ENCODE results near the gene FRS3.
"Not testable (repeated sequence)": the region's sequence is repeated elsewhere in the genome, so short reads cannot be mapped to it uniquely, and the experiment has no call there.

The FRS3 gene

GRCh38 chr6:41769376-41769775, 10.3 kb downstream of the FRS3 start:
- H3K4me1 ChIP-seq (ENCODE audit: insufficient read depth, low read length, poor library complexity, severe bottlenecking): peaks cover 34% of the 10 kb centered on the region
- H3F3A ChIP-seq (ENCODE audit: low read depth): no peaks in the 10 kb centered on the region
- peak overlapping the region; percentile 61 for H3K4me2 ChIP-seq (ENCODE audit: low read depth, low read length, poor library complexity, severe bottlenecking)
- H4K20me1 ChIP-seq (ENCODE audit: insufficient read depth, low read length, poor library complexity, severe bottlenecking): no peaks in the 10 kb centered on the region
- no peak overlapping the region for H2AFZ ChIP-seq (ENCODE audit: low read length)
- no peaks in the 10 kb centered on the region for H3K9me2 ChIP-seq (replicated peaks; ENCODE audit: low read depth, low read length)
- H3K27me3 ChIP-seq (ENCODE audit: insufficient read depth, low read length, poor library complexity, severe bottlenecking): no peaks in the 10 kb centered on the region
- TF ChIP-seq EZH2phosphoT487 (IDR thresholded peaks at IDR 0.05; ENCODE audit: borderline replicate concordance) (no peak), CTCF (conservative IDR thresholded peaks at IDR 0.05; ENCODE audit: low read length) (no peak)
- H3K9ac ChIP-seq (ENCODE audit: low read depth, low read length, poor library complexity, severe bottlenecking): peak overlapping the region; percentile 63
- H3K9me3 ChIP-seq (ENCODE audit: insufficient read depth, low read depth, low read length): no peaks in the 10 kb centered on the region
- peaks cover 13% of the 10 kb centered on the region; the same call in 1 of the 2 replicates for H3K36me3 ChIP-seq (ENCODE audit: insufficient read depth, low read length)
- no peaks in the 10 kb centered on the region for H3K79me2 ChIP-seq (ENCODE audit: insufficient read depth, low read length)
- peak overlapping the region; percentile 30 for H3K4me3 ChIP-seq (ENCODE audit: low read length, poor library complexity, severe bottlenecking)

DNA sequence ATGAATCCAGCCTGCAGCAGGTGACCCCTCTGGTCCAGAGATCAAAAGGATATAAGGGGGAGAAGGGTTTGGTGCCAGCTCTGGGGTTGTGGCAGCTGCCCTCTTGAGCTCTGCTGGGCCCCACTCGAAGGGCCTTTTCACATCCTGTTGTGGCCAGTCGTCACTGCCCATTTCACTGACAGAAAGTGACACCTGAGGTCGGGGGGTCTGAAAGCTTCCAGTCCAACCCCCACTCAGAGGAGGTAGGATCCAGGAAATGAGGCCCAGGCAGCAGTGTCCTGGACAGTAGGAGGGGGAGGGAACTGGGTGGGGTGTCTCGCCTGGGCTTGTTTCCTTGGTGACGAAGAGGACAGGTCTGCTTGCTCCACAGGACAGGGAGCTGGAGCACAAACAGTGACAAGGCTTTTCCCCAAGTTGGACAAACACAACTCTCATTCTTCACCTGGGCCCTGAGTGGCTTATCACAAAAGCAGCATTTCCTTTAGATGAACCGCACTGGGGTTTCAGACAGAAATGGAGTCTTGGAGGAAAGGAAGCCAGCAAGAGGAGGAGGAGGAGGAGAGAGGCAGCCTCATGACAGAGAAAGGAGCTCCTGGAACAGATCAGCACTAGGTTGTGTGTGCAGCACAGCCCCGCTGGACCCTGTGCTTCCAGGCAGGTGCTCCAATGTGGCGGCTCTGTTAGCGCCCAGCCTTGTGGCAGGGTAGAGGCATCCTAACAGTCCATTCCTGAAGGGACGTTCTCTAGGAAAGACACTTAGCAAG, 11.0 kb downstream of the FRS3 start:
- peak overlapping the region; percentile 61 for H3K4me2 ChIP-seq (ENCODE audit: low read depth, low read length, poor library complexity, severe bottlenecking)
- no peak for TF ChIP-seq EZH2phosphoT487 (IDR thresholded peaks at IDR 0.05; ENCODE audit: borderline replicate concordance)
- TF ChIP-seq CTCF (conservative IDR thresholded peaks at IDR 0.05; ENCODE audit: low read length): no peak
- H2AFZ ChIP-seq (ENCODE audit: low read length): no peak overlapping the region
- peak overlapping the region; percentile 63 for H3K9ac ChIP-seq (ENCODE audit: low read depth, low read length, poor library complexity, severe bottlenecking)
- peak overlapping the region; percentile 30 for H3K4me3 ChIP-seq (ENCODE audit: low read length, poor library complexity, severe bottlenecking)
- no peaks in the 10 kb centered on the region for H3F3A ChIP-seq (ENCODE audit: low read depth)
- peaks cover 34% of the 10 kb centered on the region for H3K4me1 ChIP-seq (ENCODE audit: insufficient read depth, low read length, poor library complexity, severe bottlenecking)
- H3K36me3 ChIP-seq (ENCODE audit: insufficient read depth, low read length): peaks cover 13% of the 10 kb centered on the region; the same call in 1 of the 2 replicates
- H3K9me2 ChIP-seq (replicated peaks; ENCODE audit: low read depth, low read length): no peaks in the 10 kb centered on the region
- no peaks in the 10 kb centered on the region for H4K20me1 ChIP-seq (ENCODE audit: insufficient read depth, low read length, poor library complexity, severe bottlenecking)
- no peaks in the 10 kb centered on the region for H3K79me2 ChIP-seq (ENCODE audit: insufficient read depth, low read length)
- no peaks in the 10 kb centered on the region for H3K27me3 ChIP-seq (ENCODE audit: insufficient read depth, low read length, poor library complexity, severe bottlenecking)
- H3K9me3 ChIP-seq (ENCODE audit: insufficient read depth, low read depth, low read length): no peaks in the 10 kb centered on the region

DNA sequence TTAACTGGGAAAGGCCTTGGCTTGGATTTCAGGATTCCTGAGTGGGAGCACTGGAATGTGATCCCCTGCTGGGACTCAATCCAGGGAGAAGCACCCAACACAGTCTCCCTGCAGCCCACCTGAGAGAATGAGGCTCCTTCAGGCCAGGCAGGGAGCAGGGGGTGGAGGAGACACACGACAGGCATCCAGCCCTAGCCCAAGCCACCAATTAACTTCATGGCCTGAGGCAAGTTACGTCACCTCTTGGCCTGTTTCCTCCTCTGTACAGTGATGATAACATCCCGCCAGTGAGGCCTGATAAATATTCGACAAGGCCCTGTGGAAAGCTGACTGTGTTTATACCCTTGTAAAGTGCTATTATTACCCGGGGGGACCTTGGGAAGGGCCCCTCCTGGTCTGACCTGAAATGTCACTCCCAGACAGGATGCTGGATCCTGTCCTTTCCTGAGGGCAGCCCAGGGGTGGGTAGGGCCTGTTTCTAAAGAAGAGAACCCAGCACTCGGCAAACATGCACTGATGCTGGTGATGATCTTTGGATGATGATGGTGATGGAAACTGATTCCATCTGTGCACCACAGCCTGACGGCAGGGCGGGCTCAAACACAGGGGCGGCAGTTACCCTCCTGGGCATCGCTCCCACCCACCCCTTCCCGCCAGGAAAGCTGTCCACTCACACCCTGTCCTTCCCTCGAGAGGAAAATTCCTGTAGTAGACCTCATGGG, 12.4 kb downstream of the FRS3 start:
- Histone ChIP-seq H4K20me1 (ENCODE audit: insufficient read depth, low read length, poor library complexity, severe bottlenecking) (no peaks in the 10 kb centered on the region), H3K9me3 (ENCODE audit: insufficient read depth, low read depth, low read length) (no peaks in the 10 kb centered on the region), H3K4me3 (ENCODE audit: low read length, poor library complexity, severe bottlenecking) (no peak overlapping the region), H3K9me2 (replicated peaks; ENCODE audit: low read depth, low read length) (no peaks in the 10 kb centered on the region), H3F3A (ENCODE audit: low read depth) (no peaks in the 10 kb centered on the region), H3K79me2 (ENCODE audit: insufficient read depth, low read length) (no peaks in the 10 kb centered on the region), H3K9ac (ENCODE audit: low read depth, low read length, poor library complexity, severe bottlenecking) (peak overlapping the region; percentile 63), H3K4me1 (ENCODE audit: insufficient read depth, low read length, poor library complexity, severe bottlenecking) (peaks cover 34% of the 10 kb centered on the region), H3K4me2 (ENCODE audit: low read depth, low read length, poor library complexity, severe bottlenecking) (peak overlapping the region; percentile 1), H3K27me3 (ENCODE audit: insufficient read depth, low read length, poor library complexity, severe bottlenecking) (no peaks in the 10 kb centered on the region), H2AFZ (ENCODE audit: low read length) (no peak overlapping the region), H3K36me3 (ENCODE audit: insufficient read depth, low read length) (peaks cover 7% of the 10 kb centered on the region; the same call in 1 of the 2 replicates)
- TF ChIP-seq CTCF (conservative IDR thresholded peaks at IDR 0.05; ENCODE audit: low read length): no peak
- TF ChIP-seq EZH2phosphoT487 (IDR thresholded peaks at IDR 0.05; ENCODE audit: borderline replicate concordance): no peak

DNA sequence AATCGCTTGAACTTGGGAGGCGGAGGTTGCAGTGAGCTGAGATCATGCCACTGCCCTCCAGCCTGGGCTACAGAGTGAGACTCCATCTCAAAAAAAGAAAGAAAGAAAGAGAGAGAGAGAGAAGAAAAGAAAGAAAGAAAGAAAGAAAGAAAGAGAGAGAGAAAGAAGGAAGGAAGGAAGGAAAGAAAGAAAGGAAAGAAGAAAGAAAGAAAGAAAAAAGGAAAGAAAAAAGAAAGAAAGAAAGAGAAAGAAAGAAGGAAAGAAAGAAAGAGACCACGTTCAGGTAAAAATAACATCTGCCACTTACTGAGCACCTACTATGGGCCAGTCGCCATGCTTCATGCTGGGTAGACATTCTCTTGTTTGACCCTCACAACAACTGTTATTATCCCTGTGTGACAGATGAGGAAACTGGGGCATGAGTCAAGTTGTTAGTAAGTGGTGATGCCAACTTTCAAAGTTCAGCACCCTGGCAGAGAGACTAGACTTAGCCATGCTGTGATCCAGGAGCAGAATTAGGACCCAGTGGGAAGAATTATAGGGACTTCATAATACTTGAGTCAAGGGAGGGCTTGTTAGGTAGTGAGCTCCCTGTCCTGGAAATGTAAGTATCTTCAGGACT, 13.5 kb downstream of the FRS3 start:
- not testable (repeated sequence) for H3F3A ChIP-seq (ENCODE audit: low read depth); H2AFZ ChIP-seq (ENCODE audit: low read length); H3K36me3 ChIP-seq (ENCODE audit: insufficient read depth, low read length); H4K20me1 ChIP-seq (ENCODE audit: insufficient read depth, low read length, poor library complexity, severe bottlenecking); H3K79me2 ChIP-seq (ENCODE audit: insufficient read depth, low read length); H3K9me2 ChIP-seq (replicated peaks; ENCODE audit: low read depth, low read length); H3K9me3 ChIP-seq (ENCODE audit: insufficient read depth, low read depth, low read length); H3K4me3 ChIP-seq (ENCODE audit: low read length, poor library complexity, severe bottlenecking); H3K27me3 ChIP-seq (ENCODE audit: insufficient read depth, low read length, poor library complexity, severe bottlenecking)
- H3K4me1 ChIP-seq (ENCODE audit: insufficient read depth, low read length, poor library complexity, severe bottlenecking): peaks cover 34% of the 10 kb centered on the region
- peak overlapping the region; percentile 1 for H3K4me2 ChIP-seq (ENCODE audit: low read depth, low read length, poor library complexity, severe bottlenecking)
- H3K9ac ChIP-seq (ENCODE audit: low read depth, low read length, poor library complexity, severe bottlenecking): peak overlapping the region; percentile 50
